ENCODE measurements around the gene TWF1. TPM values are rescaled to one million over a fixed set of nuclear protein-coding genes. Genes with fewer than 3 reads are reported as not detected.

The TWF1 gene
- total and polyA plus RNA-seq, 2 of the 4 experiments (the other 2 are of a cell fraction) = 67.0 to 141 TPM

DNA sequence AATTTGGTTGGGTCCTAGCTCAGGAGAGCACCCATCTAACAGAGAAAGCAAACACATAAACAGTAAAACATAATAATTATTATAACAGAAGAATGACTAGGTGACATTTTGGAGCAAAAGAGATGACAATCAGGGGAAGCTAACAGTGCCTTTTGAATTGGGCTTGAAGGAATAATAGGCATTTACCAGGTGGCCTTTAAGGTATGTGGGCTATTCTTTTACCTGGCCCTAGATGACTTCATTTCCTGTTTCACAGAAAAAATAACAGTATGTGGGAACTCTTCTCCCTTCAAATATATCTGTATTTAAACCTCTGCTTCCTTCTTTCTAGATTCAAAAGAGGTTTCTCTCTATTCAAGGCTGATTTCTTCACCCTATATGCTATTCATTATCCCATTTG lies 43.5 kb downstream of the TWF1 start:
- Histone ChIP-seq H3K79me1 (ENCODE audit: low read depth in 1 of 2, low read length in 2 of 2) (peaks cover 24 to 34% of the 10 kb centered on the region in 2 experiments), H4K5ac (ENCODE audit: low read depth, low read length) (no peak overlapping the region), H3K9me3 (ENCODE audit: control insufficient read depth, insufficient read depth, low read length) (no peaks in the 10 kb centered on the region), H2BK5ac (ENCODE audit: low read depth, low read length, poor library complexity, severe bottlenecking) (no peak overlapping the region), H4K91ac (ENCODE audit: insufficient read depth, low read depth, low read length) (no peak overlapping the region), H3K9me1 (ENCODE audit: insufficient read depth, low read length) (peaks cover 5% of the 10 kb centered on the region; the same call in 1 of the 2 replicates), H2AK9ac (replicated peaks; ENCODE audit: low read depth, low read length, poor library complexity) (no peak overlapping the region), H4K8ac (ENCODE audit: low read depth in 2 of 2, low read length in 2 of 2) (no peak overlapping the region), H2BK120ac (ENCODE audit: low read depth, low read length) (no peak overlapping the region), H3K4me1 (ENCODE audit: control insufficient read depth, insufficient read depth, low read length) (peaks cover 15% of the 10 kb centered on the region), H3K9ac (ENCODE audit: low read depth, low read length) (no peak overlapping the region), H3K56ac (ENCODE audit: extremely low read depth, insufficient read depth, low read length) (no peak overlapping the region), H2AFZ (replicated peaks; ENCODE audit: low read length, poor library complexity) (no peak overlapping the region), H3K27me3 (ENCODE audit: control insufficient read depth, insufficient read depth, low read length) (no peaks in the 10 kb centered on the region), H3K4ac (ENCODE audit: low read depth, low read length) (no peak overlapping the region), H2BK20ac (ENCODE audit: low read depth, low read length) (no peak overlapping the region), H2BK15ac (ENCODE audit: low read depth, low read length) (no peak overlapping the region), H3K4me2 (ENCODE audit: low read depth, low read length) (no peak overlapping the region), H3K36me3 (ENCODE audit: control insufficient read depth, insufficient read depth, low read length) (no peaks in the 10 kb centered on the region), H3K18ac (ENCODE audit: low read depth, low read length) (no peak overlapping the region), H3K4me3 (ENCODE audit: insufficient read depth, low read depth, low read length) (no peak overlapping the region), H2AK5ac (ENCODE audit: low read depth, low read length) (no peak overlapping the region), H3K27ac (ENCODE audit: insufficient read depth, low read length) (no peak overlapping the region), H3K14ac (replicated peaks; ENCODE audit: low read depth, low read length) (no peak overlapping the region), H3K23ac (ENCODE audit: low read depth, low read length) (no peak overlapping the region), H4K20me1 (ENCODE audit: insufficient read depth, low read length) (no peaks in the 10 kb centered on the region)
- no peak for TF ChIP-seq FOS (IDR thresholded peaks at IDR 0.05; ENCODE audit: low read depth, low read length)
- TF ChIP-seq, protein P1, sequence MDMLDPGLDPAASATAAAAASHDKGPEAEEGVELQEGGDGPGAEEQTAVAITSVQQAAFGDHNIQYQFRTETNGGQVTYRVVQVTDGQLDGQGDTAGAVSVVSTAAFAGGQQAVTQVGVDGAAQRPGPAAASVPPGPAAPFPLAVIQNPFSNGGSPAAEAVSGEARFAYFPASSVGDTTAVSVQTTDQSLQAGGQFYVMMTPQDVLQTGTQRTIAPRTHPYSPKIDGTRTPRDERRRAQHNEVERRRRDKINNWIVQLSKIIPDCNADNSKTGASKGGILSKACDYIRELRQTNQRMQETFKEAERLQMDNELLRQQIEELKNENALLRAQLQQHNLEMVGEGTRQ (IDR thresholded peaks at IDR 0.05; ENCODE audit: low read depth, low read length) = no peak
- TF ChIP-seq CHD1 (IDR thresholded peaks at IDR 0.05; ENCODE audit: low read depth, low read length) = no peak
- TF ChIP-seq SMC3 (IDR thresholded peaks at IDR 0.05; ENCODE audit: low read depth, low read length) = no peak
- no peak for TF ChIP-seq RCOR1 (IDR thresholded peaks at IDR 0.05; ENCODE audit: insufficient replicate concordance, low read length)
- TF ChIP-seq RAD21 (IDR thresholded peaks at IDR 0.05; ENCODE audit: low read length) = no peak
- no peak for TF ChIP-seq NFE2L2 (IDR thresholded peaks at IDR 0.05; ENCODE audit: low read depth, low read length)
- no peak for TF ChIP-seq BHLHE40 (IDR thresholded peaks at IDR 0.05; ENCODE audit: low read depth, low read length)
- no peak for TF ChIP-seq POLR2A (IDR thresholded peaks at IDR 0.05; ENCODE audit: low read depth, low read length)
- no peak for TF ChIP-seq MXI1 (IDR thresholded peaks at IDR 0.05; ENCODE audit: borderline replicate concordance, low read depth, low read length)
- TF ChIP-seq CEBPB (IDR thresholded peaks at IDR 0.05; ENCODE audit: low read depth, low read length) = no peak
- no peak for TF ChIP-seq MAFK (IDR thresholded peaks at IDR 0.05; ENCODE audit: low read depth, low read length)
- TF ChIP-seq RFX5 (IDR thresholded peaks at IDR 0.05; ENCODE audit: low read depth, low read length) = no peak
- TF ChIP-seq, protein P2, sequence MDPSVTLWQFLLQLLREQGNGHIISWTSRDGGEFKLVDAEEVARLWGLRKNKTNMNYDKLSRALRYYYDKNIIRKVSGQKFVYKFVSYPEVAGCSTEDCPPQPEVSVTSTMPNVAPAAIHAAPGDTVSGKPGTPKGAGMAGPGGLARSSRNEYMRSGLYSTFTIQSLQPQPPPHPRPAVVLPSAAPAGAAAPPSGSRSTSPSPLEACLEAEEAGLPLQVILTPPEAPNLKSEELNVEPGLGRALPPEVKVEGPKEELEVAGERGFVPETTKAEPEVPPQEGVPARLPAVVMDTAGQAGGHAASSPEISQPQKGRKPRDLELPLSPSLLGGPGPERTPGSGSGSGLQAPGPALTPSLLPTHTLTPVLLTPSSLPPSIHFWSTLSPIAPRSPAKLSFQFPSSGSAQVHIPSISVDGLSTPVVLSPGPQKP (IDR thresholded peaks at IDR 0.05; ENCODE audit: borderline replicate concordance, low read depth, low read length) = no peak
- TF ChIP-seq, protein P3, sequence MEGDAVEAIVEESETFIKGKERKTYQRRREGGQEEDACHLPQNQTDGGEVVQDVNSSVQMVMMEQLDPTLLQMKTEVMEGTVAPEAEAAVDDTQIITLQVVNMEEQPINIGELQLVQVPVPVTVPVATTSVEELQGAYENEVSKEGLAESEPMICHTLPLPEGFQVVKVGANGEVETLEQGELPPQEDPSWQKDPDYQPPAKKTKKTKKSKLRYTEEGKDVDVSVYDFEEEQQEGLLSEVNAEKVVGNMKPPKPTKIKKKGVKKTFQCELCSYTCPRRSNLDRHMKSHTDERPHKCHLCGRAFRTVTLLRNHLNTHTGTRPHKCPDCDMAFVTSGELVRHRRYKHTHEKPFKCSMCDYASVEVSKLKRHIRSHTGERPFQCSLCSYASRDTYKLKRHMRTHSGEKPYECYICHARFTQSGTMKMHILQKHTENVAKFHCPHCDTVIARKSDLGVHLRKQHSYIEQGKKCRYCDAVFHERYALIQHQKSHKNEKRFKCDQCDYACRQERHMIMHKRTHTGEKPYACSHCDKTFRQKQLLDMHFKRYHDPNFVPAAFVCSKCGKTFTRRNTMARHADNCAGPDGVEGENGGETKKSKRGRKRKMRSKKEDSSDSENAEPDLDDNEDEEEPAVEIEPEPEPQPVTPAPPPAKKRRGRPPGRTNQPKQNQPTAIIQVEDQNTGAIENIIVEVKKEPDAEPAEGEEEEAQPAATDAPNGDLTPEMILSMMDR (conservative IDR thresholded peaks at IDR 0.05; ENCODE audit: low read depth, low read length) = no peak
- TF ChIP-seq MAZ (IDR thresholded peaks at IDR 0.05; ENCODE audit: borderline replicate concordance, low read depth, low read length) = no peak
- in situ Hi-C loops (cut with MboI; ENCODE audit: low sequenced_read_pairs) (no loop called here), intact Hi-C loops (cut with micrococcal nuclease) (no loop called here), dilution Hi-C loops (cut with HindIII; ENCODE audit: low sequenced_read_pairs, unreplicated experiment) (no loop called here)
- ChIA-PET POLR2A (ENCODE audit: unreplicated experiment) (no interaction called here), CTCF (no interaction called here)
- DNase-seq (no peak), ATAC-seq (ENCODE audit: low read depth) (no peak)
- BruUV-seq (replicated peaks) = no TSS peak
